IgD-negative memory B cell (primary cell): Measurements from ENCODE around the gene MAP3K5. TPM values are rescaled to one million over a fixed set of nuclear protein-coding genes. Genes with fewer than 3 reads are reported as not detected.
A peak's percentile ranks its signal among the peaks of the same experiment; 100 is the strongest.
"Not testable (repeated sequence)": the region's sequence is repeated elsewhere in the genome, so short reads cannot be mapped to it uniquely, and the experiment has no call there.

Source experiments
- H3K27ac Mint-ChIP-seq, 3 donors: one replicate each; pipeline ENCODE4 v1.8.0; 2020 to 2022; ENCODE audit warnings: mild to moderate bottlenecking in 3 of 3, mixed read lengths in 3 of 3, moderate library complexity in 1 of 3
- H3K27me3 Mint-ChIP-seq: one replicate; pipeline ENCODE4 v1.8.0; 2021; ENCODE audit warnings: mixed read lengths
- H3K36me3 Mint-ChIP-seq: one replicate; pipeline ENCODE4 v1.8.0; 2020; ENCODE audit warnings: mild to moderate bottlenecking, mixed read lengths
- H3K4me1 Mint-ChIP-seq, 3 donors: one replicate each; pipeline ENCODE4 v1.8.0; 2020 to 2022; ENCODE audit warnings: mixed read lengths in 3 of 3, mild to moderate bottlenecking in 1 of 3
- H3K4me3 Mint-ChIP-seq, 4 donors: one replicate each; pipeline ENCODE4 v1.8.0; 2020 to 2022; ENCODE audit warnings: mild to moderate bottlenecking in 4 of 4, mixed read lengths in 4 of 4, moderate library complexity in 3 of 4
- H3K9me3 Mint-ChIP-seq, 3 donors: one replicate each; pipeline ENCODE4 v1.8.0; 2020 to 2021; ENCODE audit warnings: mixed read lengths in 3 of 3, mild to moderate bottlenecking in 1 of 3
- polyA plus RNA-seq: library from polyadenylated mRNA; unstranded; fragments of 300-500 nt; fragmentation: Illumina TruSeq; gene quantifications from one replicate; pipeline ENCODE4 v1.2.3, GENCODE V29; 2021

The MAP3K5 gene
- polyA plus RNA-seq, 1 donor from 2014 or later = 6.0 TPM

- Mint-ChIP-seq H3K4me1 (no peaks in the 10 kb centered on the region), H3K27me3 (no peaks in the 10 kb centered on the region), H3K36me3 (peaks cover 4% of the 10 kb centered on the region), H3K9me3 (peaks cover 0 to 5% (median 4%) of the 10 kb centered on the region in 3 donors), H3K4me3 (no peak overlapping the region), H3K27ac (no peak overlapping the region)
Observed at GRCh38 chr6:136803608-136804007, 11.3 kb upstream of the MAP3K5 start.

- H3K4me1 Mint-ChIP-seq = no peaks in the 10 kb centered on the region
- peaks cover 0 to 5% (median 4%) of the 10 kb centered on the region in 3 donors for H3K9me3 Mint-ChIP-seq
- no peak overlapping the region for H3K27ac Mint-ChIP-seq
- H3K4me3 Mint-ChIP-seq = no peak overlapping the region
- peaks cover 4% of the 10 kb centered on the region for H3K36me3 Mint-ChIP-seq
- no peaks in the 10 kb centered on the region for H3K27me3 Mint-ChIP-seq
Observed at GRCh38 chr6:136801581-136801980, 9.3 kb upstream of the MAP3K5 start.

GRCh38 chr6:136798044-136798443 is 5.8 kb upstream of the MAP3K5 start:
- no peak overlapping the region for H3K27ac Mint-ChIP-seq
- H3K4me1 Mint-ChIP-seq = peaks cover 5 to 6% (median 5%) of the 10 kb centered on the region in 3 donors

GRCh38 chr6:136795996-136796395 is 3.7 kb upstream of the MAP3K5 start:
- Mint-ChIP-seq H3K9me3 (no peaks in the 10 kb centered on the region), H3K4me1 (peaks cover 6 to 9% (median 6%) of the 10 kb centered on the region in 3 donors), H3K27ac (no peak overlapping the region), H3K36me3 (peaks cover 1% of the 10 kb centered on the region), H3K4me3 (no peak overlapping the region), H3K27me3 (no peaks in the 10 kb centered on the region)

More at GRCh38 chr6:136798044-136798443, 5.8 kb upstream of the MAP3K5 start:
- Mint-ChIP-seq H3K36me3 (peaks cover 1% of the 10 kb centered on the region), H3K9me3 (peaks cover 0 to 5% (median 0%) of the 10 kb centered on the region in 3 donors), H3K27me3 (no peaks in the 10 kb centered on the region), H3K4me3 (peak overlapping the region in 1 of 4 donors; percentile 15)

- peaks cover 1% of the 10 kb centered on the region for H3K36me3 Mint-ChIP-seq
- H3K9me3 Mint-ChIP-seq = no peaks in the 10 kb centered on the region
- H3K27ac Mint-ChIP-seq = no peak overlapping the region
- H3K4me1 Mint-ChIP-seq = peaks cover 6 to 12% (median 12%) of the 10 kb centered on the region in 3 donors
- H3K27me3 Mint-ChIP-seq = no peaks in the 10 kb centered on the region
- H3K4me3 Mint-ChIP-seq = peak overlapping the region in 1 of 4 donors; percentile 16
Observed at GRCh38 chr6:136795386-136795785, 3.1 kb upstream of the MAP3K5 start.

GRCh38 chr6:136793363-136793762 is 1.1 kb upstream of the MAP3K5 start:
- peaks cover 10 to 25% (median 24%) of the 10 kb centered on the region in 3 donors for H3K4me1 Mint-ChIP-seq
- no peaks in the 10 kb centered on the region for H3K27me3 Mint-ChIP-seq
- peak overlapping the region; percentile 95 to 98 (median 97) for H3K4me3 Mint-ChIP-seq
- H3K9me3 Mint-ChIP-seq = peaks cover 0 to 2% (median 0%) of the 10 kb centered on the region in 3 donors
- no peaks in the 10 kb centered on the region for H3K36me3 Mint-ChIP-seq
- H3K27ac Mint-ChIP-seq = peak overlapping the region; percentile 90 to 99 (median 91)

- no peaks in the 10 kb centered on the region for H3K27me3 Mint-ChIP-seq
- H3K36me3 Mint-ChIP-seq = no peaks in the 10 kb centered on the region
- H3K27ac Mint-ChIP-seq = peak overlapping the region in 1 of 3 donors; percentile 90
- H3K9me3 Mint-ChIP-seq = peaks cover 0 to 2% (median 0%) of the 10 kb centered on the region in 3 donors
- peaks cover 18 to 36% (median 34%) of the 10 kb centered on the region in 3 donors for H3K4me1 Mint-ChIP-seq
- H3K4me3 Mint-ChIP-seq = peak overlapping the region; percentile 95 to 98 (median 97)
Observed at GRCh38 chr6:136792095-136792409, 225 bp downstream of the MAP3K5 start.

- peaks cover 0 to 2% (median 0%) of the 10 kb centered on the region in 3 donors for H3K9me3 Mint-ChIP-seq
Observed at GRCh38 chr6:136791296-136792094, 782 bp downstream of the MAP3K5 start.

GRCh38 chr6:136790411-136791295 is 1.6 kb downstream of the MAP3K5 start:
- H3K27me3 Mint-ChIP-seq = no peaks in the 10 kb centered on the region
- H3K4me3 Mint-ChIP-seq = peak overlapping the region; percentile 86 to 97 (median 96)
- peak overlapping the region; percentile 82 to 95 (median 88) for H3K27ac Mint-ChIP-seq
- H3K4me1 Mint-ChIP-seq = peaks cover 23 to 45% (median 39%) of the 10 kb centered on the region in 3 donors
- peaks cover 0 to 2% (median 0%) of the 10 kb centered on the region in 3 donors for H3K9me3 Mint-ChIP-seq
- no peaks in the 10 kb centered on the region for H3K36me3 Mint-ChIP-seq

More at GRCh38 chr6:136791296-136792094, 782 bp downstream of the MAP3K5 start:
- Mint-ChIP-seq H3K36me3 (no peaks in the 10 kb centered on the region), H3K4me3 (peak overlapping the region; percentile 86 to 97 (median 96)), H3K27me3 (no peaks in the 10 kb centered on the region), H3K27ac (peak overlapping the region; percentile 82 to 95 (median 88)), H3K4me1 (peaks cover 18 to 39% (median 34%) of the 10 kb centered on the region in 3 donors)

- not testable (repeated sequence) for H3K4me3 Mint-ChIP-seq, H3K27me3 Mint-ChIP-seq
Observed at GRCh38 chr6:136789440-136789839, 2.8 kb downstream of the MAP3K5 start.

GRCh38 chr6:136788069-136788902 is 4.0 kb downstream of the MAP3K5 start:
- peaks cover 42 to 61% (median 59%) of the 10 kb centered on the region in 3 donors for H3K4me1 Mint-ChIP-seq
- peaks cover 4% of the 10 kb centered on the region for H3K36me3 Mint-ChIP-seq
- peak overlapping the region in 3 of 4 donors; percentile 70 to 82 (median 77) for H3K4me3 Mint-ChIP-seq
- no peaks in the 10 kb centered on the region for H3K27me3 Mint-ChIP-seq
- peaks cover 0 to 2% (median 0%) of the 10 kb centered on the region in 3 donors for H3K9me3 Mint-ChIP-seq
- H3K27ac Mint-ChIP-seq = peak overlapping the region; percentile 24 to 91 (median 86)

More at GRCh38 chr6:136789440-136789839, 2.8 kb downstream of the MAP3K5 start:
- not testable (repeated sequence) for H3K9me3 Mint-ChIP-seq, H3K36me3 Mint-ChIP-seq
- Mint-ChIP-seq H3K27ac (peak overlapping the region in 1 of 3 donors; percentile 71), H3K4me1 (peaks cover 35 to 55% (median 51%) of the 10 kb centered on the region in 3 donors)

GRCh38 chr6:136787726-136788068 is 4.6 kb downstream of the MAP3K5 start:
- Mint-ChIP-seq H3K9me3 (peaks cover 0 to 2% (median 0%) of the 10 kb centered on the region in 3 donors), H3K4me3 (peak overlapping the region; percentile 35 to 82 (median 74)), H3K36me3 (peaks cover 4% of the 10 kb centered on the region)

GRCh38 chr6:136786658-136787057 is 5.6 kb downstream of the MAP3K5 start:
- no peak overlapping the region for H3K4me3 Mint-ChIP-seq

More at GRCh38 chr6:136787726-136788068, 4.6 kb downstream of the MAP3K5 start:
- peak overlapping the region; percentile 24 to 91 (median 86) for H3K27ac Mint-ChIP-seq
- no peaks in the 10 kb centered on the region for H3K27me3 Mint-ChIP-seq
- peaks cover 41 to 59% (median 59%) of the 10 kb centered on the region in 3 donors for H3K4me1 Mint-ChIP-seq

More at GRCh38 chr6:136786658-136787057, 5.6 kb downstream of the MAP3K5 start:
- H3K9me3 Mint-ChIP-seq = peaks cover 0 to 2% (median 0%) of the 10 kb centered on the region in 3 donors
- peak overlapping the region in 1 of 3 donors; percentile 93 for H3K27ac Mint-ChIP-seq
- H3K4me1 Mint-ChIP-seq = peaks cover 47 to 64% (median 63%) of the 10 kb centered on the region in 3 donors
- peaks cover 4% of the 10 kb centered on the region for H3K36me3 Mint-ChIP-seq
- no peaks in the 10 kb centered on the region for H3K27me3 Mint-ChIP-seq
